Fibroblast of villous mesenchyme (primary cell): Measurements from ENCODE around the gene NIPSNAP2. TPM values are rescaled to one million over a fixed set of nuclear protein-coding genes. Genes with fewer than 3 reads are reported as not detected.
"Not testable (repeated sequence)": the region's sequence is repeated elsewhere in the genome, so short reads cannot be mapped to it uniquely, and the experiment has no call there.

ENCODE experiments used
- DNase-seq: peaks from one replicate; pipeline ENCODE4 v3.0.0-alpha.2; 2010; ENCODE audit warnings: low read depth
- H3K4me3 ChIP-seq: 2 replicates; pipeline ENCODE4 v1.5.1; 2011; ENCODE audit warnings: low read depth, mild to moderate bottlenecking, low read length
- total RNA-seq: library from RNA; depleted of rRNA; stranded (reverse); fragments of >200 nt; gene quantifications from 2 replicates; pipeline ENCODE4 v1.2.3, GENCODE V29; 2012
- TF ChIP-seq, protein P1 (sequence below): IDR thresholded peaks from 2 replicates; pipeline ENCODE4 v1.5.1; 2012; ENCODE audit warnings: low read depth, mild to moderate bottlenecking, low read length; ENCODE audit not compliant: insufficient read depth

The NIPSNAP2 gene
- total RNA-seq, 1 donor = 39.7 TPM

DNA sequence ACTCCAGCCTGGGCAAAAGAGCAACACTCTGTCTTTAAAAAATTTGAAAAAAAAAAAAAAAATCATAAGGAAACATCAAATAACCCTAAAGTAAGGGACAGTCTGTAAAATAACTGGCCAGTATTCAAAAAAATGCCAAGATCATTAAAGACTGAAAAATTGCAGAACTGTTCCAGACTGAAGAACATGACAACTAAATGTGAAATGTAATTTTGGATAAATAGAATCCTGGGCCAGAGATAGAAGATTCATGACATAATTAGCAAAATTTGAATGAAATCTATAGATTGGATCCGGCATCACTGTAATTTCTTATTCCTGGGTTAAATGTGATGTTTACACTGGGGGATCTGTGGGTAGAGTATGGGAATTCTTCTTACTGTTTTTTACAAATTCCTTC is 83.9 kb downstream of the NIPSNAP2 start:
- DNase-seq = no peak
- TF ChIP-seq, protein P1, sequence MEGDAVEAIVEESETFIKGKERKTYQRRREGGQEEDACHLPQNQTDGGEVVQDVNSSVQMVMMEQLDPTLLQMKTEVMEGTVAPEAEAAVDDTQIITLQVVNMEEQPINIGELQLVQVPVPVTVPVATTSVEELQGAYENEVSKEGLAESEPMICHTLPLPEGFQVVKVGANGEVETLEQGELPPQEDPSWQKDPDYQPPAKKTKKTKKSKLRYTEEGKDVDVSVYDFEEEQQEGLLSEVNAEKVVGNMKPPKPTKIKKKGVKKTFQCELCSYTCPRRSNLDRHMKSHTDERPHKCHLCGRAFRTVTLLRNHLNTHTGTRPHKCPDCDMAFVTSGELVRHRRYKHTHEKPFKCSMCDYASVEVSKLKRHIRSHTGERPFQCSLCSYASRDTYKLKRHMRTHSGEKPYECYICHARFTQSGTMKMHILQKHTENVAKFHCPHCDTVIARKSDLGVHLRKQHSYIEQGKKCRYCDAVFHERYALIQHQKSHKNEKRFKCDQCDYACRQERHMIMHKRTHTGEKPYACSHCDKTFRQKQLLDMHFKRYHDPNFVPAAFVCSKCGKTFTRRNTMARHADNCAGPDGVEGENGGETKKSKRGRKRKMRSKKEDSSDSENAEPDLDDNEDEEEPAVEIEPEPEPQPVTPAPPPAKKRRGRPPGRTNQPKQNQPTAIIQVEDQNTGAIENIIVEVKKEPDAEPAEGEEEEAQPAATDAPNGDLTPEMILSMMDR = no peak
- no peak overlapping the region for H3K4me3 ChIP-seq

DNA sequence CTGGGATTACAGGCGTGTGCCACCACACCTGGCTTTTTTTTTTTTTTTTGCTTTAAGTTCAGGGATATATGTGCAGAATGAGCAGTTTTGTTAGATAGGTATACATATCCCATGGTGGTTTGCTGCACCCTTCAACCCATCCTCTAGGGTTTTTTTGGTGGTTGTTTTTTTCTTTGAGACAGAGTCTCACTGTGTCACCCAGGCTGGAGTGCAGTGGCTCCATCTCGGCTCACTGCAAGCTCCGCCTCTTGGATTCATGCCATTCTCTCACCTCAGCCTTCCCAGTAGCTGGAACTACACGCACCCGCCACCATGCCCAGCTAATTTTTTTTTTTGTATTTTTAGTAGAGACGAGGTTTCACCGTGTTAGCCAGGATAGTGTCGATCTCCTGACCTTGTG is 84.4 kb downstream of the NIPSNAP2 start:
- not testable (repeated sequence) for H3K4me3 ChIP-seq, DNase-seq

Other genes starting within 250 kb of the NIPSNAP2 start
- not detected in 2 replicates for gene SEPTIN14, start 101.8 kb upstream of the NIPSNAP2 start, total RNA-seq
- gene ZNF713, start 77.1 kb upstream of the NIPSNAP2 start, total RNA-seq = 1.3 and 3.5 TPM in 2 replicates
- gene MRPS17, start 12.7 kb upstream of the NIPSNAP2 start, total RNA-seq = 12.9 and 16.0 TPM in 2 replicates
- gene PSPH, start 86.9 kb downstream of the NIPSNAP2 start, total RNA-seq = 106 and 125 TPM in 2 replicates
- 148 and 187 TPM in 2 replicates for gene CCT6A, start 87.2 kb downstream of the NIPSNAP2 start, total RNA-seq
- gene SUMF2, start 99.7 kb downstream of the NIPSNAP2 start, total RNA-seq = 167 and 209 TPM in 2 replicates
- gene PHKG1, start 128.4 kb downstream of the NIPSNAP2 start, total RNA-seq = 0.43 and 0.64 TPM in 2 replicates
- 200 and 256 TPM in 2 replicates for gene CHCHD2, start 141.9 kb downstream of the NIPSNAP2 start, total RNA-seq
- gene NUPR2, start 151.8 kb downstream of the NIPSNAP2 start, total RNA-seq = not detected in 2 replicates